ENCODE measurements around the gene EHBP1L1.

EHBP1L1 gene

GRCh38 chr11:65609665-65610064 lies 33.8 kb downstream of the EHBP1L1 start:
- TF ChIP-seq CTCF (IDR thresholded peaks at IDR 0.05; ENCODE audit: borderline replicate concordance, control extremely low read depth, extremely low read depth, insufficient read depth, missing control alignments), result no peak
- no peak for DNase-seq (ENCODE audit: low spot score)
- in situ Hi-C loops (cut with MboI; ENCODE audit: low sequenced_read_pairs, unreplicated experiment), result no loop called here

GRCh38 chr11:65610404-65610803 lies 34.6 kb downstream of the EHBP1L1 start:
- in situ Hi-C loops (cut with MboI; ENCODE audit: low sequenced_read_pairs, unreplicated experiment), result no loop called here
- TF ChIP-seq CTCF (IDR thresholded peaks at IDR 0.05; ENCODE audit: borderline replicate concordance, control extremely low read depth, extremely low read depth, insufficient read depth, missing control alignments), result no peak
- no peak for DNase-seq (ENCODE audit: low spot score)

- in situ Hi-C loops (cut with MboI; ENCODE audit: low sequenced_read_pairs, unreplicated experiment), result no loop called here
- no peak for DNase-seq (ENCODE audit: low spot score)
- no peak for TF ChIP-seq CTCF (IDR thresholded peaks at IDR 0.05; ENCODE audit: borderline replicate concordance, control extremely low read depth, extremely low read depth, insufficient read depth, missing control alignments)
These were observed 35.3 kb downstream of the EHBP1L1 start for GRCh38 chr11:65611028-65611757.

- DNase-seq (ENCODE audit: low spot score), result no peak
- in situ Hi-C loops (cut with MboI; ENCODE audit: low sequenced_read_pairs, unreplicated experiment), result no loop called here
- TF ChIP-seq CTCF (IDR thresholded peaks at IDR 0.05; ENCODE audit: borderline replicate concordance, control extremely low read depth, extremely low read depth, insufficient read depth, missing control alignments), result no peak
These were observed 36.1 kb downstream of the EHBP1L1 start for GRCh38 chr11:65611758-65612603.

- no peak for TF ChIP-seq CTCF (IDR thresholded peaks at IDR 0.05; ENCODE audit: borderline replicate concordance, control extremely low read depth, extremely low read depth, insufficient read depth, missing control alignments)
- in situ Hi-C loops (cut with MboI; ENCODE audit: low sequenced_read_pairs, unreplicated experiment), result no loop called here
- no peak for DNase-seq (ENCODE audit: low spot score)
These were observed 36.8 kb downstream of the EHBP1L1 start for GRCh38 chr11:65612691-65613090.

GRCh38 chr11:65613091-65613928 lies 37.5 kb downstream of the EHBP1L1 start:
- in situ Hi-C loops (cut with MboI; ENCODE audit: low sequenced_read_pairs, unreplicated experiment), result no loop called here
- DNase-seq (ENCODE audit: low spot score), result no peak
- no peak for TF ChIP-seq CTCF (IDR thresholded peaks at IDR 0.05; ENCODE audit: borderline replicate concordance, control extremely low read depth, extremely low read depth, insufficient read depth, missing control alignments)
